GM18867 (cell line): ENCODE results near the gene OSBPL3.
A peak's percentile ranks its signal among the peaks of the same experiment; 100 is the strongest.

Experiments used
- ATAC-seq: cut with Tn5 transposase; IDR thresholded peaks from one replicate; pipeline ENCODE4 v1.9.1; 2021; ENCODE audit warnings: mild to moderate bottlenecking, moderate library complexity; ENCODE audit not compliant: unreplicated experiment

The OSBPL3 gene

GRCh38 chr7:24835643-24836042 lies 144.3 kb downstream of the OSBPL3 start:
- peak; percentile 18 for ATAC-seq

GRCh38 chr7:24834128-24834798 lies 145.7 kb downstream of the OSBPL3 start:
- peak; percentile 37 for ATAC-seq

GRCh38 chr7:24833549-24833948 lies 146.4 kb downstream of the OSBPL3 start:
- ATAC-seq, result no peak

- ATAC-seq, result no peak
Observed at GRCh38 chr7:24831240-24831639, 148.7 kb downstream of the OSBPL3 start.

GRCh38 chr7:24830440-24831050 lies 149.4 kb downstream of the OSBPL3 start:
- no peak for ATAC-seq

GRCh38 chr7:24829787-24830186 lies 150.2 kb downstream of the OSBPL3 start:
- ATAC-seq, result no peak

- ATAC-seq, result no peak
Observed at GRCh38 chr7:24828891-24829661, 150.9 kb downstream of the OSBPL3 start.

GRCh38 chr7:24827589-24827988 lies 152.4 kb downstream of the OSBPL3 start:
- no peak for ATAC-seq

GRCh38 chr7:24827027-24827426 lies 153.0 kb downstream of the OSBPL3 start:
- no peak for ATAC-seq

GRCh38 chr7:24826662-24827020 lies 153.3 kb downstream of the OSBPL3 start:
- ATAC-seq, result no peak

GRCh38 chr7:24825931-24826661 lies 153.9 kb downstream of the OSBPL3 start:
- no peak for ATAC-seq

- no peak for ATAC-seq
Observed at GRCh38 chr7:24825381-24825794, 154.6 kb downstream of the OSBPL3 start.

- no peak for ATAC-seq
Observed at GRCh38 chr7:24824896-24825295, 155.1 kb downstream of the OSBPL3 start.

GRCh38 chr7:24824400-24824799 lies 155.6 kb downstream of the OSBPL3 start:
- ATAC-seq, result no peak

GRCh38 chr7:24821754-24822054 lies 158.3 kb downstream of the OSBPL3 start:
- no peak for ATAC-seq

- ATAC-seq, result peak; percentile 86
Observed at GRCh38 chr7:24821045-24821753, 158.8 kb downstream of the OSBPL3 start.

GRCh38 chr7:24820730-24821044 lies 159.3 kb downstream of the OSBPL3 start:
- no peak for ATAC-seq

- peak; percentile 64 for ATAC-seq
Observed at GRCh38 chr7:24819916-24820689, 159.9 kb downstream of the OSBPL3 start.

GRCh38 chr7:24817339-24817738 lies 162.6 kb downstream of the OSBPL3 start:
- no peak for ATAC-seq

- no peak for ATAC-seq
Observed at GRCh38 chr7:24816868-24817267, 163.1 kb downstream of the OSBPL3 start.
